HG02884 (cell line): ENCODE measurements around the gene F2RL2.
A peak's percentile ranks its signal among the peaks of the same experiment; 100 is the strongest.

ENCODE experiments used
- ATAC-seq: cut with Tn5 transposase; IDR thresholded peaks from one replicate; pipeline ENCODE4 v1.9.1; 2021; ENCODE audit warnings: mild to moderate bottlenecking, moderate library complexity; ENCODE audit not compliant: unreplicated experiment

The F2RL2 gene, protein sequence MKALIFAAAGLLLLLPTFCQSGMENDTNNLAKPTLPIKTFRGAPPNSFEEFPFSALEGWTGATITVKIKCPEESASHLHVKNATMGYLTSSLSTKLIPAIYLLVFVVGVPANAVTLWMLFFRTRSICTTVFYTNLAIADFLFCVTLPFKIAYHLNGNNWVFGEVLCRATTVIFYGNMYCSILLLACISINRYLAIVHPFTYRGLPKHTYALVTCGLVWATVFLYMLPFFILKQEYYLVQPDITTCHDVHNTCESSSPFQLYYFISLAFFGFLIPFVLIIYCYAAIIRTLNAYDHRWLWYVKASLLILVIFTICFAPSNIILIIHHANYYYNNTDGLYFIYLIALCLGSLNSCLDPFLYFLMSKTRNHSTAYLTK

DNA sequence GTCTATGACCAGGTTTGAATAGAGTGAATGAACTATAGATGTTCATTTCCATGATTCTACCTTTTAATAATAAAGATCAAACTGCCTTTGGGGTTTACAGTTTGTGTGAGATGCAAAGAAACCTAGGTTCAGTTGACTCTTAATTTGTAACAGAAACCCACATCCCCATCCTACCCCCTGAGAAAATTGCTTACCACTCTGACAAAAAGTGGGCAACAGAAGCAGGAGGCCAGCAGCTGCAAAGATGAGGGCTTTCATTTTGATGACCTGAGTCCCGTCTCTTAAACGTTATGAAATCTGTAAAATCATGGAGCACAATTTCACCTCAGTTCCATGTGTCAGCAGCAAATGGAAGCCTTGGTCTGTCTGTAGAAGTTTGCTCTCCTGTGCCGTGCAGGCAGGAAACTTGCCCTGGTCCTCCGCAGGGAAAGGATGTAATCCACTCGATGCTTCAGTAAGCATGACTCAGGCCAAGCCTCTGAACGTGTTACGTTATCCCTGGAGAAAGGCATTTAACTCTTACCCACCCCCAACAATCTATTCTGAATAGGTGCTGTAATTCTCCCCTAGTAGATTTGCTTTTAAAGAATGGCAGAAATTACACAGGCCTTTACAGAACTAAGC, at the start of gene F2RL2:
Gene F2RL2, minus strand, starts transcription at position 431 of the 624 bp plus-strand sequence. Its CDS starts 173 bp downstream, at position 258.
- no peak for ATAC-seq

DNA sequence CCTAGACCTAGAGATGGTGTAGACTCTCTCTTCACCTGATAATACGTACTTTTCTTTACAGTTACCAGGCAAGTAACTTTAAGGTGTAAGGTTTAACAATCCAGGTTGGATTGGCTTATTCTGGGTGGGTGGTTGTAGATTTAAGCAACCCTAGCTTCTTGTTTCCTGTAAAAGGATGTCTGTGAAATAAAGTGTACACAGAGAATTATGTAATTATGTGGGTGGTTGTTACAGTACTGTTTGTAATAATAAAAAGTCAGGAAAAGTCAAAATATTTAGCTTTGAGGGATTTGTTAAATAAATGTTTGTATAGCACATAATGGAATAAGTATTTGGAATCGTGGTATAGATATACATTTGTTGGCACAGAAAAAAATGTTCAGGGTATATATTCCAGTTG, 49.0 kb upstream of the F2RL2 start:
- no peak for ATAC-seq

DNA sequence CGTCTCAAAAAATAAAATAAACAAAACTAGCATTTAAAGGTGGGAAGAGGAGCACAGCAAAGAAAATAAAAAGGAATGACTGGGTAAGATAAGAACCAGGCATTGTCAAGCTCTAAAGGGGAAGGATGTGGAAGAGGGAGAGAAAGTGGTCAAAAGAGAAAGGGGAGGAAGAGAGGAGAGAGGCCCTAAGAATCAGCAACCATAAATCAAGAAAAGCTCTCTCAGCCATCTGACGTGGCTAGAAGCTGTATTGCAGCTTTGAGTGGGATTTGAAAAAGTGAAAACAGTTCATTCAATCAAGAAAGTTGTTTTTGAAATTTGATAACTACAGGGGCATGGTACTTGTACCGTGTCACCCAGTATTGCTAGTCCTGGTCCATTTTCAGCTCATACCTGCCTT, 47.3 kb upstream of the F2RL2 start:
- ATAC-seq, result no peak

DNA sequence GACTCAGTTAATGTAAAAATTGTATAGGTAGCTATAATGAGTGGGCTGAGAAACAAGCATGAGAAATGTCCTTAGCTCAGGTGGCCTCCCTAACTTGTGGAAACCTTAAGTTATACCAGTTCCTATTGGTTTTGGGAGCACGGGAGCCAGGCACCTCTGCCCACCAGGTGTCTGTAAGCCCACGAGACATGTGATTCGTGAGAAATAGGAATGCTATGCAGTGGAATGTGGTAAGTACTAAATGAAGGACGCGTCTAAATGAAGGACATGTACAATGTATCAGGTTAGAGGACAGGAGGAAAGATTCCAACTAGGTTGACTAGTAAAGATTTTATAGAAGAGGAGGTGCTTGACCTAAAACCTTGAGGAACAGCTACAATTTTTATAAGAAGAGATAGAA, 46.0 kb upstream of the F2RL2 start:
- no peak for ATAC-seq

DNA sequence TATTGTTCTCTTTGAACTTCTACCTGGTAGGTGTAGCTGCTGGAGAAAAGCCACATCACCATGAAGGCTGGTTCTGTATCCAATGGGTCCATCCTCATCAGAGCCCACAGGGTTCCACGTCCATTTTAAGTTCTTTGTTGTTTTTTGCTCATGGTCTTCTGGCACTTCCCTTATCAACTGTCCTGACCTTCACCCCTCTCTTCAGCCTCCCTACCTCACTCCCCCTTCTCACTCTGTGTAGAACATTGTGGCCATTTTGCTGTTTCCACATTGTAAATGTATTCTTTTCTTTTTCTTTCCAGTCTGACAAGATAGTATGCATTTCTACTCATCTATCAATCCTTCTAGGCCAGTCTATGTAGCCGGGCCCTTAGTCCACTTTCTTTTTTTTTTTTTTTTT, 44.3 kb upstream of the F2RL2 start:
- no peak for ATAC-seq

DNA sequence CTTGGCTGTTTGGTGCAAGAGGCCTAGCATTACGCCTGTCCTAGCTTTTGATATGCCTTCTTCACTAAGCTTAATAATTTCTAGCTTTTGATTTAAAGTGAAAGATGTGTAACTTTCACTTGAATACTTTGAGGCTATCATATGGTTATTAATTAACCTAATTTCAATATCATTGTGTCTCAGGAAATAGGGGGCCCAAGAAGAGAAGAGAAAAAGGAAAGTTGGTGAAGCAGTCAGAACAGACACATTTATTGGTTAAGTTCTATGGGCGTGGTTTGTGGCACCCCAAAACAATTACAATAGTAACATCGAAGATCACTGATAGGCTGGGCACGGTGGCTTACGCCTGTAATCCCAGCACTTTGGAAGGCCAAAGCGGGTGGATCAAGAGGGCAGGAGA, 40.9 kb upstream of the F2RL2 start:
- ATAC-seq, result no peak

DNA sequence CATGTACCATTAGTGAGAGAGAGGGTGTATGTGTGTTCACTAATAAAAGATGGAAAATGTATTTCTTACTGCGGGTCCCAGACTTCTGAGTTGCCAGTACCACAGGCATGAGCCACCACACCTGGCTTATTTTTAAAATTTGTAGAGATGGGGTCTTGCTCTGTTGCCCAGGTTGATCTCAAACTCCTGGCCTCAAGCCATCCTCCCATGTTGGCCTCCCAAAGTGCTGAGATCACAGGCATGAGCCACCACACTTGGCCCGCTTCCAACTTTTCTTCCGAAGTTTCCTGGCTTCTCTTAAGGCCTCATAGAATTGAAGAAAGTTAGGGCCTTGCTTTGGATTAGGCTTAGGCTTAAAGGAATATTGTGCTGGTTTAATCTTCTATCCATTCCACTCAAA, 40.4 kb upstream of the F2RL2 start:
- no peak for ATAC-seq

DNA sequence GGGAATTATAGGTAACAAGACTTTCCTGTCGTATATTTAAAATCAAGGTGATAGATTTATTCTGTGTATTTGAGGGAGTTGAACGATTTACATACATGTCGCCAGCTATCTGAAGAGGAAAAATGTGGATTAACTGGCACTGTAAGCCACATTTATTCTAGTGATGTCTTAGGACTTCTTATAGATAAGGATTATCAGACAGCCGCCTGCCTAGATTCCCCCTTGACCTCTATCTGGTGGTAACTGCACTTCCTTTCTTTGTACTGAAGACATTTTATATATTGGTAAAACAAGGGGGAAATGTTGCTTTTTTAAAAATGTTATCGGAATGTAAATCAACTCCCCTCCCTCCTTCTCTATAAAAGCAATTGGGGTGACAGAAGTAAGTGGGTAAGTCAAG, 39.3 kb upstream of the F2RL2 start:
- ATAC-seq, result no peak

DNA sequence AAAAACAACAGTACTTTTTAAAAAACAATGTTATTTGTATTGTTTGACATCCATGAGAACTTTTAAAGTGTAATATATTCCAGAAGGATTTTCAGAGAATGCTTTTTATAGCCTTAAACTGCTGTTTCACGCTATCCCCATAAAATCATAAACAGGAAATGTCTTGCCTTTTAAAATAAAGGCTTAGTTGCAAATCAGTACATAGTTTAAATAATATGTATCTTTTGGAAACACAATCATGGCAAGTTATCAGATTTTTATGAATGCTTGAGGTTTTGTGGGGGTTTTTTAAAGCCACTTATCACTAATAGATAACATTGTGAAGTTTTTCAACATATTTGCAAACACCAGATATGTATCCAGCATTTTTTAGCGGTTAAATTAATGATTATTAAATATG, 37.2 kb upstream of the F2RL2 start:
- no peak for ATAC-seq

DNA sequence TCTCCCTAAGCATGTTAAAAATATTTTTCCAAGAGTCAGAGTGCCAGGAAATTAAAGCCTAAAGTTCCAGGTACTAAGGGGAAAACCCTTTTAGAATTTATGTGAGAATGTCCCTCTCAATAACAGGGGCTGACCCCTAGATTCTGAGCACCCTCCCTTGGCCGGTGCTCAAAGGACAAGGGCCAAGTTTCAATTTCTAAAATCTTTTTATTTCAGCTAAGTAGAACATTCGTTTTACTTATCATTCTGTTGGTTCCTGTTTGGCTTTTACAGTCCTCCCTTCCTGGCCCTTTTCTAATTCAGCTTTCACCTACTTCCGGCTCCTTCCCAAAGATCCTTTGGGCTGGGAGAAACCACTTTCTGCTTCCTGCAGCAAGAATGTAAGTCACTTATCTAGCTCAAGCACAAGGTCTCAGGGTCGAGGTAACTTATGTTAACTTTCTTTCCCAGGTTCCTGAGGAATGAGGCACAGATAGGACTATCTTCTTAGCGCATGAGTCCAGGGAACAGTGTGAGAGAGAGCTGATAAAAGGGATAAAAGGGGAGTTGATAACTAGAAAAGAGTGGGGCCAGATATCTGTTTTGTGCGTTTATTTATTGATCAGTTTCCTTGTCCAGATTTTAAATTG, 34.6 kb upstream of the F2RL2 start:
- no peak for ATAC-seq

DNA sequence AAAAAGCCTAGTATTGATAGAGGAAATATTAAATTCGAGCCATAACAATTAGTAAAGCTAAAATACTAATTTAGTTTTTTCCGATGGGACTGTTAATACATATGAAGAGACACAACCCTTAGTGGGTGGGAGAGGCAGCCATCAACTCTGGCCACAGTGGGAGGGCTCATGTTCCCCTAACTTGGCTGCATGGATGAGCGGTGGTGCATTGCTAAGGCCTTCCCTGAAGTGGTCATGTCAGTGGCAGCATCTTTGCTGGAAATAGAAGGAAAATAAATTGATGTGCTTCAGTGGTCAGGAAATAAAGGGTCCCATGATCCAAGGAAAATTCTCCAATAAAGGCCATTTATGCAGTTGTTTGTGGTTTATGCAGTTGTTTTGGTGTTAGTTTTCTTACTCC, 33.9 kb upstream of the F2RL2 start:
- ATAC-seq, result no peak

DNA sequence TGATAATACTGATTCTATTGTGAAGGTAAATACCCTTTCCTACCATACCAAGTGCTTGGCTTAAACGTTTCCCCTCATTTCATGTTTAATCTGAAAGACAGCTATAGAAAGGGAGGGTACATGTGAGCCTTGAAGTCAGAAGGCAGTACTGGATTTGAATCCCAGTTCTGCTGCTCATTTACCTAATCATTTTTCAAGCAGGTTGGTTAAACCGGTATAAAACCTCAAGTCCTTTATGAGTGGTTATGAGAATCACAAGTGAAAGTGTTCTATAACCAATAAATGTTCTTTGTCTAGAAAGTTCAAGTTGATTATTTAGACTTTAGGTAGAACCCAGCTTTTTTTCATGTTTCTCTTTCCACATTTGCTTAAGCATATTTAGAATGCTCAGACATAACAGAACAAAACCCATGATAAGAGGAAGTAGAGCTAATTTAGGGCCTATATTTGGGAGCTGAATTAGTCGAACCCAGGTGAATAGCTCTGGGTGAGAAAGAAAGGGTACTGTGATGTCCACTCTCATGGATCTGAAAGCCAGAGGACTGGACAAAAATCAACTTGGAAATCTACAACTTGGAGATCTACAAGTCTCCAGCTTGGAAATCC, 29.7 kb upstream of the F2RL2 start:
- ATAC-seq, result no peak

DNA sequence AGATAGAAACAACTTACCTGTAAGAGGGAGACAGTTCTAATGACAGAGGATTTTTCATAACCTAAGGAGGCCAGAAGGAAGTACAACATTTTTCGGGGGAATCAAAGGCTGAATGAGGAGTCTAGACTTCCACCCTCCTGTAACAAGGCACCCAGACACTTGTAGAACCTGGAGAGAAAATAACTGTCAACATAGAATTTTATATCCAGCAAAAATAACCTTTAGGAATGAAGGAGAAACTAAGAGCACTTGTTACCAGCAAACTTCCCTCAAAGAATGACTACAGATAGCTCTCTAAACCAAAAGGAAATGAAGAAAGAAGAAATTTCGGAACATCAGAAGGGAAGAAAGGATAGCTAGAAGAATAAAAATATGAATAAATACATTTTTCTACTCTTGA, 25.9 kb upstream of the F2RL2 start:
- ATAC-seq, result no peak

DNA sequence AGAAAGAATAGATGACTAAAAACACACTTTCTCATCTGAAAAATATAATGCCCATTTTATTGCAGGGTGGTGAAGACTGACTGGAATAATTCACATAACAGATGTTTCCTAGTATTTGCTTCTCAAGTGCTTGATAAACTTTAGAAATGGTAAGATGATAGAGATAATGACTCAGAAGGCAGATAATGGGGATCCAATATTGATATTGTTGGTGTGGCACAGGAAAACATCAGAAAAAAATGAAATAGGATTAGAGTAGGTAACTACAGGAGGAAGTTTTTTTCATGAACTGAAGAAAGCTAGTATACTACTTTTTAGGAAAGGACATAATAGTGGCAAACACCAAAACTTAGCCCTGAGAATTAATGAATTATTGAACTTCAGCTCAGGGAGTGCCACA, 20.2 kb upstream of the F2RL2 start:
- no peak for ATAC-seq

DNA sequence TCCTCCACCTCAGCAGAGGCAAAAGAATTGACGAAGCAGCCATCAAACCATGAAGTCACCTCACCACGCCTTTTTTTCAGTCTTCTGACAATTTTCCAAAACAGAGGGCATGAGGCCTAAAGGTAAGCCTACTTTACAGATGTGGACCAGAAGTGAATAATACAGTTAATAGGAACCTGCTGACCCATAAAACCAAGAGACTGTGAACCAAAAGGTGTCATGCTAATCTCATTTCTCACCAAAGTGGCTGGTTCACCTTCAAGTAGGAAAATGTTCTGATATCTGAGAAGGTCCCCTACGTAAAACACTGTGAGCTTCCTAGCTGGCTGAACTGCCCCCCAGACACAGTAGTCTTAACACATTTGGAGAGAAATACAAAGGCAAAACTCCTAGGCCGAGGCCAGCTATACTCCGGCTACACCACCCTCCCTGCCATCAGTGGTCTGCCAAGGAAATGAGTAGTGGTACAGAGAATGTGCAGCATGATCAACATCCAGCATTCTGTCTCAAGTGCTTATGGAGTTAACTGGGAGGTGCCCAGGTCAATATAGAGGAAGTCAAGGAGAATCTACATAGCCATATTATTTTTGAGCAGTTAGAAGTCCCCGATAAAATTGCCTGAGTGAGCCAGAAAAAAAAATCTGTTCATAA, 19.3 kb upstream of the F2RL2 start:
- ATAC-seq, result no peak

DNA sequence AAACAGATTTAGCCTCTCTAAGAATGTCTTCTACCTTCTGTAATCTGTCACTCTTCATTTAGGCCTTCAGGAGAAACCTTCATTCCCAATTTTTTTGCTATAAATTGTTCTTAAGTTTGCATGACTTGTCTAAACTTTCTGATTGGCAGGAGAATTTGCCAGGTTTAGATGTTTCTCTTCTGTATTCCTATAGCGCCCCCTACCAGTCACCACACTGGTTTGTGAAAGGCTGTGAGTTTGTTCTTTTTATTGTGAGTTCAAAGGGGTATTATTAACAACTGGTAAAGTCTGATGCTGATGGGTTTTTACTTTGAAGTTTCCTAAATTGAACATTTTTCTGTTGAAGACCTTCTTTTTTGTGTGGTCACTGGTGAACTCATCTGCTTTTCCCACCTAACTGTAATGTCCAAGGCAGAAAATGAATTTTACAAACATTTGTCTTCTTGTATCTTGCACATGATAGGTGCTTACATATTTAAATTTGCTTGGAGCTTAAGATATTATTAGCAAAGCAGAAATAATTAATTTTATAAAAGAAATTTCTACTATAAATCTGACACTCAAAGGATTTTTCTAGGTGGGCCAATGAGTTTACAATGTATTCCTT, 18.4 kb upstream of the F2RL2 start:
- peak; percentile 48 for ATAC-seq

DNA sequence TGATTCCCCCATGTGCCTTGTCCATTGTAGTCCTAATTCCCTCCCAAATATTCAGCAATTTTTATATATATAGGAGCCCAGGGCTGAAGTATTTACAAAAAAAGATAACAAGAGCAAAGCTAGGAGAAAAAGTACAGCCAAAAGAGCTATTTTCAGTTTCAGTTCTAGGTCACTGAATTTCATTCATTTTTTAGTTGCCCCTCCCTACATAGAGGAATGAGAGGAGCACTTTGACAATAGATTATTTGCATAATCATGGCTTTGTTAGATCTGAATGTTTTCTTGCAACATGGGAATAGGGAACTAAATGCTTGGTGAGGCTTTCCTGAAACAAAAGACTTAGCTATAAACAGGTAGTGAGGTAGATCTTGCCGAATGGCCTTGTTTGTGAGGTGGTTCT, 15.3 kb upstream of the F2RL2 start:
- ATAC-seq, result no peak

DNA sequence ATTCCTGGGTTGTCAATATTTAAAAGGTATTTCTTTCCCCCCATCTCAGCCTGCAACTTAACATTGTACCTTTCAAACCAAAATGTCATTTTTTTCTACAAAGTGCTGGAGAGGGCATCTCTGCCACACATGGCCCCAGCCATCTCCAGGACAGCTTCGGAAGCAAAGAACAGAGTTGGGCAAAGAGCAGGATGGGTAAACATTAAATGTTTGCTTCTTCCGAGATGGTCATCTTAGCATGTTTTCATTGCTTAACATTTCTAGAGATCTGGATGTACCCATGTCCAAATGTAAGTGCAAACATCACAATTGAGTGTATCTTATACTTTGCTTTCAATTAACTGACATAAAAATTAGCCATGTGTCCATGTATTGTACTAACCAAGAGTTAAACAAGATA, 14.3 kb upstream of the F2RL2 start:
- ATAC-seq, result no peak

DNA sequence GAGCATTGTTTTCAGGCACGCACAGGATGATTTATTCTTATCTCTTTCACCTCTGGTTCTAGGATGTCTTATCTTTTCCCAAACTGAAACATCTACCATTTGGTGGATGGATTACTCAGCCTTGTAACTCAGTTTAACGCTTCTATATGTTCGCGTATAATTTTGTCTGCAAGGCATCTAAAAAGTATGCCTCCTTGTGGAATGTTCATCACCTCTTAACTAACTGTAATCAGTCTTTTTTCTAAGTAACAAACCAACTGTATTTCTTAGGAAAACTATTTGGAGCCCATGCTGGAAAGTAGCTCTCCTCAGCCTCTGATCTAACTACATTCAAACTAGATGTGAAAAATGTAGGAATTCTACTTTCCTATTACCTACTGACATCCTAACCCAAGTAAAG, 11.5 kb upstream of the F2RL2 start:
- ATAC-seq, result no peak

DNA sequence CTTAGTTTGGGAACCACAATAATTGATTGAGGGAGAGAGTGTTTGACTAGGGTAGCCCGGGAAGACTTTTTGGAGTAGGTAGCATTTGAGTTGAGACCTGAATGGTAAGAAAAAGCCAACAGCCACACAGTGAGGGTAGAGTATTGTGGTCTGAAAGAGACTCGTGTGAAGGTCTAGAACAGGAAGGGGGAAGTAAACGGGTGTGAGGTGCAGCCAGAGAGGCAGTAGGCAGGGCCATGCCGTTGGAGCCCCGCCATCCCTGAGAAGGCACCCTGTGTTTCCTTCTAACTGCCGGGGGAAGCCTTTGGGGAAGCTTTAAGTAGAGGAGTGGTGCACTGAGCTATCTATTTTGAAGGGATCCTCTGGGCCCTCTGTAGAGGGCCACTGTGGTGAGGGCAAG, 3.5 kb upstream of the F2RL2 start:
- ATAC-seq, result no peak
